WTC11 (cell line): ENCODE measurements around the gene BCAS1. TPM values are rescaled to one million over a fixed set of nuclear protein-coding genes. Genes with fewer than 3 reads are reported as not detected.
A peak's percentile ranks its signal among the peaks of the same experiment; 100 is the strongest.

Experiments
- ATAC-seq: fragments of 200-7000 bp; cut with Tn5 transposase; 2 replicates; pipeline ENCODE4 v1.10.0; 2021; ENCODE audit warnings: mild to moderate bottlenecking, moderate library complexity
- CTCF ChIA-PET: fragments of 300-600 bp; sonication (Branson Sonifier 250); formaldehyde crosslinking; loops from one replicate; lab custom pipeline; 2021; ENCODE audit warnings: antibody characterized with exemption; lab: Charles Lee
- POLR2A ChIA-PET: fragments of 350-600 bp; sonication (Branson Sonifier 250); formaldehyde crosslinking; loops from one replicate; lab custom pipeline; 2021; ENCODE audit warnings: antibody characterized with exemption; lab: Charles Lee
- DNase-seq: peaks from one replicate; pipeline ENCODE4 v3.0.0; 2021; ENCODE audit warnings: low spot score
- H3K27ac Mint-ChIP-seq: 2 replicates; pipeline ENCODE4 v1.8.0; 2021; ENCODE audit warnings: mixed read lengths
- H3K27me3 Mint-ChIP-seq: 2 replicates; pipeline ENCODE4 v1.8.0; 2021; ENCODE audit warnings: low read depth, mild to moderate bottlenecking, moderate library complexity, mixed read lengths
- H3K36me3 Mint-ChIP-seq: 2 replicates; pipeline ENCODE4 v1.8.0; 2021; ENCODE audit warnings: mixed read lengths
- H3K4me1 Mint-ChIP-seq: 2 replicates; pipeline ENCODE4 v1.8.0; 2022; ENCODE audit warnings: mixed read lengths
- H3K4me3 Mint-ChIP-seq: 2 replicates; pipeline ENCODE4 v1.8.0; 2021; ENCODE audit warnings: mild to moderate bottlenecking, moderate library complexity, mixed read lengths
- H3K9me3 Mint-ChIP-seq: 2 replicates; pipeline ENCODE4 v1.8.0; 2021; ENCODE audit warnings: mixed read lengths
- ELF4 ChIP-seq: sonication (generic); formaldehyde crosslinking; IDR thresholded peaks from 2 replicates; pipeline ENCODE4 v1.8.1; 2022; ENCODE audit warnings: low read depth, mild to moderate bottlenecking, moderate library complexity, missing genetic modification reagents
- NFE2L1 ChIP-seq: sonication (generic); formaldehyde crosslinking; IDR thresholded peaks from 2 replicates; pipeline ENCODE4 v1.8.1; 2023; ENCODE audit warnings: missing genetic modification reagents
- NR1H2 ChIP-seq: sonication (generic); formaldehyde crosslinking; IDR thresholded peaks from 2 replicates; pipeline ENCODE4 v1.9.0; 2021; ENCODE audit warnings: mild to moderate bottlenecking, moderate library complexity, missing genetic modification reagents
- PRRX2 ChIP-seq: fragments of 250-450 bp; sonication (Bioruptor Pico); IDR thresholded peaks from 2 replicates; pipeline ENCODE4 v1.8.0; 2021; ENCODE audit warnings: mild to moderate bottlenecking
- RORB ChIP-seq: fragments of 250-450 bp; sonication (Bioruptor Pico); IDR thresholded peaks from 2 replicates; pipeline ENCODE4 v1.9.0; 2021; ENCODE audit warnings: mild to moderate bottlenecking
- SMAD4 ChIP-seq: sonication (generic); formaldehyde crosslinking; IDR thresholded peaks from 2 replicates; pipeline ENCODE4 v1.8.0; 2022; ENCODE audit warnings: mild to moderate bottlenecking, missing genetic modification reagents
- SOX15 ChIP-seq: fragments of 250-450 bp; sonication (Bioruptor Pico); IDR thresholded peaks from 2 replicates; pipeline ENCODE4 v1.9.0; 2021; ENCODE audit warnings: mild to moderate bottlenecking
- TEAD4 ChIP-seq: sonication (generic); formaldehyde crosslinking; IDR thresholded peaks from 2 replicates; pipeline ENCODE4 v1.8.0; 2022; ENCODE audit warnings: mild to moderate bottlenecking, missing genetic modification reagents
- ZNF121 ChIP-seq: sonication (generic); formaldehyde crosslinking; IDR thresholded peaks from 2 replicates; pipeline ENCODE4 v1.8.0; 2023; ENCODE audit warnings: missing genetic modification reagents
- ZNF423 ChIP-seq: fragments of 250-450 bp; sonication (Bioruptor Pico); IDR thresholded peaks from 2 replicates; pipeline ENCODE4 v2.1.2; 2022; ENCODE audit warnings: mild to moderate bottlenecking, moderate library complexity
- ZNF671 ChIP-seq: fragments of 250-450 bp; sonication (Bioruptor Pico); IDR thresholded peaks from 2 replicates; pipeline ENCODE4 v1.8.0; 2021; ENCODE audit warnings: mild to moderate bottlenecking
- total RNA-seq: library from RNA; stranded (reverse); gene quantifications from 3 replicates; pipeline ENCODE4 v1.2.3, GENCODE V29; 2021
- TF ChIP-seq, protein P1 (sequence below): sonication (generic); formaldehyde crosslinking; IDR thresholded peaks from 2 replicates; pipeline ENCODE4 v1.8.0; 2022; ENCODE audit warnings: mild to moderate bottlenecking, missing genetic modification reagents
- TF ChIP-seq, protein P2 (sequence below): sonication (generic); formaldehyde crosslinking; IDR thresholded peaks from 2 replicates; pipeline ENCODE4 v1.8.0; 2023; ENCODE audit warnings: mild to moderate bottlenecking, missing genetic modification reagents
- TF ChIP-seq, protein P3 (sequence below): sonication (generic); formaldehyde crosslinking; IDR thresholded peaks from 2 replicates; pipeline ENCODE4 v1.8.1; 2023; ENCODE audit warnings: mild to moderate bottlenecking, missing genetic modification reagents, moderate library complexity
- TF ChIP-seq, protein P4 (sequence below): fragments of 250-450 bp; sonication (Bioruptor Pico); conservative IDR thresholded peaks from 2 replicates; pipeline ENCODE4 v1.9.0; 2021; ENCODE audit warnings: mild to moderate bottlenecking
- TF ChIP-seq, protein P5 (sequence below): sonication (generic); formaldehyde crosslinking; IDR thresholded peaks from 2 replicates; pipeline ENCODE4 v1.8.0; 2022; ENCODE audit warnings: missing genetic modification reagents

Gene BCAS1
- total RNA-seq, 1 experiment from 2014 or later: 0.11 TPM

DNA sequence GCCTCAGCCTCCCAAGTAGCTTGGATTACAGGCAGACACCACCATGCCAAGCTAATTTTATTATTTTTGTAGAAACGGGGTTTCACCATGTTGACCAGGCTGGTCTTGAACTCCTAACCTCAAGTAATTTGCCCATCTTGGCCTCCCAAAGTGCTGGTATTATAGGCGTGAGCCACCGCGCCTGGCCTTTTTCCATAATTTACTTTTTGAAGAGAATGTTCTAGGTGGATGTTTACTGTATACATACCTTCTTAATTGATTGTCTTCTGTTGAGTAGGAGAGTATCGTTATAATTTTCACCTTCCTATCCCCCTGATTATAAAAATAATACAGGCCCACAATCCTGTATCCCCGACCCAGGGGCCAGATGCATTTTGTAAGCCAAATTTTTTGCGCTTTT lies 174.4 kb downstream of the BCAS1 start (continued):
- TF ChIP-seq, protein P1, sequence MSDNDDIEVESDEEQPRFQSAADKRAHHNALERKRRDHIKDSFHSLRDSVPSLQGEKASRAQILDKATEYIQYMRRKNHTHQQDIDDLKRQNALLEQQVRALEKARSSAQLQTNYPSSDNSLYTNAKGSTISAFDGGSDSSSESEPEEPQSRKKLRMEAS (CRISPR knock-in tag): no peak
- no peak for TF ChIP-seq ELF4
- TF ChIP-seq, protein P2, sequence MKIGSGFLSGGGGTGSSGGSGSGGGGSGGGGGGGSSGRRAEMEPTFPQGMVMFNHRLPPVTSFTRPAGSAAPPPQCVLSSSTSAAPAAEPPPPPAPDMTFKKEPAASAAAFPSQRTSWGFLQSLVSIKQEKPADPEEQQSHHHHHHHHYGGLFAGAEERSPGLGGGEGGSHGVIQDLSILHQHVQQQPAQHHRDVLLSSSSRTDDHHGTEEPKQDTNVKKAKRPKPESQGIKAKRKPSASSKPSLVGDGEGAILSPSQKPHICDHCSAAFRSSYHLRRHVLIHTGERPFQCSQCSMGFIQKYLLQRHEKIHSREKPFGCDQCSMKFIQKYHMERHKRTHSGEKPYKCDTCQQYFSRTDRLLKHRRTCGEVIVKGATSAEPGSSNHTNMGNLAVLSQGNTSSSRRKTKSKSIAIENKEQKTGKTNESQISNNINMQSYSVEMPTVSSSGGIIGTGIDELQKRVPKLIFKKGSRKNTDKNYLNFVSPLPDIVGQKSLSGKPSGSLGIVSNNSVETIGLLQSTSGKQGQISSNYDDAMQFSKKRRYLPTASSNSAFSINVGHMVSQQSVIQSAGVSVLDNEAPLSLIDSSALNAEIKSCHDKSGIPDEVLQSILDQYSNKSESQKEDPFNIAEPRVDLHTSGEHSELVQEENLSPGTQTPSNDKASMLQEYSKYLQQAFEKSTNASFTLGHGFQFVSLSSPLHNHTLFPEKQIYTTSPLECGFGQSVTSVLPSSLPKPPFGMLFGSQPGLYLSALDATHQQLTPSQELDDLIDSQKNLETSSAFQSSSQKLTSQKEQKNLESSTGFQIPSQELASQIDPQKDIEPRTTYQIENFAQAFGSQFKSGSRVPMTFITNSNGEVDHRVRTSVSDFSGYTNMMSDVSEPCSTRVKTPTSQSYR: no peak
- TF ChIP-seq, protein P3, sequence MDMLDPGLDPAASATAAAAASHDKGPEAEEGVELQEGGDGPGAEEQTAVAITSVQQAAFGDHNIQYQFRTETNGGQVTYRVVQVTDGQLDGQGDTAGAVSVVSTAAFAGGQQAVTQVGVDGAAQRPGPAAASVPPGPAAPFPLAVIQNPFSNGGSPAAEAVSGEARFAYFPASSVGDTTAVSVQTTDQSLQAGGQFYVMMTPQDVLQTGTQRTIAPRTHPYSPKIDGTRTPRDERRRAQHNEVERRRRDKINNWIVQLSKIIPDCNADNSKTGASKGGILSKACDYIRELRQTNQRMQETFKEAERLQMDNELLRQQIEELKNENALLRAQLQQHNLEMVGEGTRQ (CRISPR knock-in tag): no peak
- no peak for TF ChIP-seq ZNF423 (CRISPR knock-in tag)
- no peak for TF ChIP-seq RORB (CRISPR knock-in tag)
- no peak for TF ChIP-seq NFE2L1 (CRISPR knock-in tag)
- TF ChIP-seq SMAD4 (CRISPR knock-in tag): no peak

DNA sequence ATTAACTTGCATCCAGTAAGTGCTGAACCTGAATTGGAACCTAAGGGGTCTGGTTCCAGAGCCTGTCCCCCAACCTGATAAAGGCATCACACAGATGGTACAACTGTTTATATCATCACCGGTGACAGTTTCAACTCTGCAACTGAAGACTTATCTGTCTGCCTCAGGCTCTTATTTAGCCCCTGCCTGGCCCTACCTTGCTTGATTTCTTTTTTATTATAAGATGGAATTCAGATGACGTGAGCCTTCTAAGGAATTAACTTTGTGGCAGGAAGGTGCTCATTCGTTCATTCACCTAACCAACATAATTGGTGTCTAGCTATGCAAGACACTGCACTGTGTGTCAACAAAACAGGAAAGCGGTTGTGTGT lies 175.0 kb downstream of the BCAS1 start:
- Mint-ChIP-seq H3K27ac (peak overlapping the region; percentile 38; the same call in 1 of the 2 replicates), H3K27me3 (no peaks in the 10 kb centered on the region; the same call in 1 of the 2 replicates), H3K36me3 (peaks cover 6% of the 10 kb centered on the region), H3K4me1 (peaks cover 41% of the 10 kb centered on the region), H3K4me3 (no peak overlapping the region), H3K9me3 (peaks cover 18% of the 10 kb centered on the region)
- TF ChIP-seq ZNF671 (no peak), ZNF121 (no peak), TEAD4 (CRISPR knock-in tag) (no peak), PRRX2 (no peak), SOX15 (CRISPR knock-in tag) (no peak), NR1H2 (CRISPR knock-in tag) (no peak)
- TF ChIP-seq, protein P1 (CRISPR knock-in tag): no peak
- TF ChIP-seq, protein P4, sequence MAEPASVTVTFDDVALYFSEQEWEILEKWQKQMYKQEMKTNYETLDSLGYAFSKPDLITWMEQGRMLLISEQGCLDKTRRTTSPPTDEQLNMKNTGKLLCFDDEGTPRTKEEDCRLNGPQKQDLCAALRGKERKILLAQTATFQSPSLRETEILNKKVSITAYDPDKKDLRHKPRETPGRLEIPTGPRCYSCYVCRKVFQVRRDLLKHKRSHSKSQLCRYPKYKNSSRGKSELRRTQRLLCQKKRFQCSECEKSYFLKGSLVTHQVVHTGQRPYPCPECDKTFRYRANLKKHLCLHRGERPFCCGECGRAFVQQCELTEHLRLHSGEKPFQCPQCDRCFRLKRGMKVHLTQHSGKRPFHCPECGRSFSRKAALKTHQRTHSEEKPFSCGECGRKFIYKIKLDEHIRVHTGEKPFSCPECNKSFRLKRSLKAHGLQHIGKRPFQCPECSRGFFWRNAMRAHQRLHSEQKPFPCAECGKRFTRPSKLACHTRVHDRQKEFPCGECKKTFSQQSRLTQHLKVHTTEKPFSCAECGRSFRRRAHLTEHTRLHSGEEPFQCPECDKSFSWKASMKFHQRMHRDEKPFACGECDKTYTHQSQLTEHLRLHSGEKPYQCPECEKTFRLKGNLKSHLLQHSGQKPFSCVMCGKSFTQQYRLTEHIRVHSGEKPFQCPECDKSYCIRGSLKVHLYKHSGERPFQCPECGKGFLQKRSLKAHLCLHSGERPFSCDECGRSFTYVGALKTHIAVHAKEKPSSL (CRISPR knock-in tag): no peak
- TF ChIP-seq, protein P5, sequence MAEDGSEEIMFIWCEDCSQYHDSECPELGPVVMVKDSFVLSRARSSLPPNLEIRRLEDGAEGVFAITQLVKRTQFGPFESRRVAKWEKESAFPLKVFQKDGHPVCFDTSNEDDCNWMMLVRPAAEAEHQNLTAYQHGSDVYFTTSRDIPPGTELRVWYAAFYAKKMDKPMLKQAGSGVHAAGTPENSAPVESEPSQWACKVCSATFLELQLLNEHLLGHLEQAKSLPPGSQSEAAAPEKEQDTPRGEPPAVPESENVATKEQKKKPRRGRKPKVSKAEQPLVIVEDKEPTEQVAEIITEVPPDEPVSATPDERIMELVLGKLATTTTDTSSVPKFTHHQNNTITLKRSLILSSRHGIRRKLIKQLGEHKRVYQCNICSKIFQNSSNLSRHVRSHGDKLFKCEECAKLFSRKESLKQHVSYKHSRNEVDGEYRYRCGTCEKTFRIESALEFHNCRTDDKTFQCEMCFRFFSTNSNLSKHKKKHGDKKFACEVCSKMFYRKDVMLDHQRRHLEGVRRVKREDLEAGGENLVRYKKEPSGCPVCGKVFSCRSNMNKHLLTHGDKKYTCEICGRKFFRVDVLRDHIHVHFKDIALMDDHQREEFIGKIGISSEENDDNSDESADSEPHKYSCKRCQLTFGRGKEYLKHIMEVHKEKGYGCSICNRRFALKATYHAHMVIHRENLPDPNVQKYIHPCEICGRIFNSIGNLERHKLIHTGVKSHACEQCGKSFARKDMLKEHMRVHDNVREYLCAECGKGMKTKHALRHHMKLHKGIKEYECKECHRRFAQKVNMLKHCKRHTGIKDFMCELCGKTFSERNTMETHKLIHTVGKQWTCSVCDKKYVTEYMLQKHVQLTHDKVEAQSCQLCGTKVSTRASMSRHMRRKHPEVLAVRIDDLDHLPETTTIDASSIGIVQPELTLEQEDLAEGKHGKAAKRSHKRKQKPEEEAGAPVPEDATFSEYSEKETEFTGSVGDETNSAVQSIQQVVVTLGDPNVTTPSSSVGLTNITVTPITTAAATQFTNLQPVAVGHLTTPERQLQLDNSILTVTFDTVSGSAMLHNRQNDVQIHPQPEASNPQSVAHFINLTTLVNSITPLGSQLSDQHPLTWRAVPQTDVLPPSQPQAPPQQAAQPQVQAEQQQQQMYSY: no peak
- ATAC-seq (no peak), DNase-seq (no peak)
- POLR2A ChIA-PET: no interaction called here
- CTCF ChIA-PET: no interaction called here
